ENCODE data around the gene SUMF1.

The SUMF1 gene

GRCh38 chr3:4493014-4493940, 26.2 kb upstream of the SUMF1 start, which contains the start of gene ITPR1:
ITPR1 (plus strand) TSS chr3:4493348; CDS start chr3:4516492, 23,144 bp downstream.
- H3K4me3 ChIP-seq (ENCODE audit: low read length), result peak within 1 kb of the TSS; percentile 72
- no peak for TF ChIP-seq ZNF274 (IDR thresholded peaks at IDR 0.05; ENCODE audit: low read depth, low read length)

GRCh38 chr3:4492208-4493013, 25.3 kb upstream of the SUMF1 start:
- no peak for TF ChIP-seq ZNF274 (IDR thresholded peaks at IDR 0.05; ENCODE audit: low read depth, low read length)

GRCh38 chr3:4491855-4492207, 24.8 kb upstream of the SUMF1 start:
- H3K4me3 ChIP-seq (ENCODE audit: low read length), result peak overlapping the region; percentile 72; the same call in 1 of the 2 replicates

More at GRCh38 chr3:4492208-4493013, 25.3 kb upstream of the SUMF1 start:
- H3K4me3 ChIP-seq (ENCODE audit: low read length), result peak overlapping the region; percentile 72

GRCh38 chr3:4478261-4478660, 11.2 kb upstream of the SUMF1 start:
- no peak overlapping the region for H3K4me3 ChIP-seq (ENCODE audit: low read length)
- TF ChIP-seq ZNF274 (IDR thresholded peaks at IDR 0.05; ENCODE audit: low read depth, low read length), result no peak

More at GRCh38 chr3:4491855-4492207, 24.8 kb upstream of the SUMF1 start:
- no peak for TF ChIP-seq ZNF274 (IDR thresholded peaks at IDR 0.05; ENCODE audit: low read depth, low read length)

GRCh38 chr3:4476496-4476895, 9.4 kb upstream of the SUMF1 start:
- TF ChIP-seq ZNF274 (IDR thresholded peaks at IDR 0.05; ENCODE audit: low read depth, low read length), result no peak
- no peak overlapping the region for H3K4me3 ChIP-seq (ENCODE audit: low read length)

- H3K4me3 ChIP-seq (ENCODE audit: low read length), result no peak overlapping the region
- TF ChIP-seq ZNF274 (IDR thresholded peaks at IDR 0.05; ENCODE audit: low read depth, low read length), result no peak
Measured at GRCh38 chr3:4475804-4476203, 8.7 kb upstream of the SUMF1 start.

- TF ChIP-seq ZNF274 (IDR thresholded peaks at IDR 0.05; ENCODE audit: low read depth, low read length), result no peak
- H3K4me3 ChIP-seq (ENCODE audit: low read length), result no peak overlapping the region
Measured at GRCh38 chr3:4474683-4475490, 7.8 kb upstream of the SUMF1 start.

- no peak for TF ChIP-seq ZNF274 (IDR thresholded peaks at IDR 0.05; ENCODE audit: low read depth, low read length)
- H3K4me3 ChIP-seq (ENCODE audit: low read length), result no peak overlapping the region
Measured at GRCh38 chr3:4472766-4473165, 5.7 kb upstream of the SUMF1 start.

- H3K4me3 ChIP-seq (ENCODE audit: low read length), result no peak overlapping the region
- TF ChIP-seq ZNF274 (IDR thresholded peaks at IDR 0.05; ENCODE audit: low read depth, low read length), result no peak
Measured at GRCh38 chr3:4472312-4472711, 5.2 kb upstream of the SUMF1 start.

- H3K4me3 ChIP-seq (ENCODE audit: low read length), result no peak overlapping the region
- no peak for TF ChIP-seq ZNF274 (IDR thresholded peaks at IDR 0.05; ENCODE audit: low read depth, low read length)
Measured at GRCh38 chr3:4471907-4472306, 4.8 kb upstream of the SUMF1 start.

GRCh38 chr3:4467522-4467867, 426 bp upstream of the SUMF1 start:
- peak overlapping the region; percentile 97; the same call in 1 of the 2 replicates for H3K4me3 ChIP-seq (ENCODE audit: low read length)
- TF ChIP-seq ZNF274 (IDR thresholded peaks at IDR 0.05; ENCODE audit: low read depth, low read length), result no peak

GRCh38 chr3:4464576-4464975, 2.5 kb downstream of the SUMF1 start:
- no peak for TF ChIP-seq ZNF274 (IDR thresholded peaks at IDR 0.05; ENCODE audit: low read depth, low read length)
- H3K4me3 ChIP-seq (ENCODE audit: low read length), result no peak overlapping the region

- H3K4me3 ChIP-seq (ENCODE audit: low read length), result no peak overlapping the region
- no peak for TF ChIP-seq ZNF274 (IDR thresholded peaks at IDR 0.05; ENCODE audit: low read depth, low read length)
Measured at GRCh38 chr3:4462369-4463040, 4.6 kb downstream of the SUMF1 start.

Measured in GM08714 (cell line).